ENCODE results near the gene RDH16.
"Not testable (repeated sequence)": the region's sequence is repeated elsewhere in the genome, so short reads cannot be mapped to it uniquely, and the experiment has no call there.

Gene RDH16

GRCh38 chr12:56951582-56952339 lies 5.6 kb downstream of the RDH16 start:
- DNase-seq, result no peak

- DNase-seq, result no peak
These were observed 8.5 kb downstream of the RDH16 start for GRCh38 chr12:56948881-56949280.

- no peak for DNase-seq
These were observed 9.0 kb downstream of the RDH16 start for GRCh38 chr12:56948457-56948777.

GRCh38 chr12:56947633-56948456 lies 9.6 kb downstream of the RDH16 start:
- DNase-seq, result no peak

GRCh38 chr12:56943878-56944277 lies 13.5 kb downstream of the RDH16 start:
- no peak for DNase-seq

- not testable (repeated sequence) for DNase-seq
These were observed 14.0 kb downstream of the RDH16 start for GRCh38 chr12:56943374-56943773.

- DNase-seq, result no peak
These were observed 15.9 kb downstream of the RDH16 start for GRCh38 chr12:56941299-56942017.

GRCh38 chr12:56940942-56941298 lies 16.5 kb downstream of the RDH16 start:
- DNase-seq, result not testable (repeated sequence)

- DNase-seq, result no peak
These were observed 21.7 kb downstream of the RDH16 start for GRCh38 chr12:56935752-56936151.

- DNase-seq, result no peak
These were observed 22.3 kb downstream of the RDH16 start for GRCh38 chr12:56935157-56935556.

- DNase-seq, result no peak
These were observed 23.4 kb downstream of the RDH16 start, which contains the start of gene SDR9C7 for GRCh38 chr12:56933826-56934625. SDR9C7 (minus strand) TSS chr12:56934408; CDS start chr12:56934261, 147 bp downstream.

- no peak for DNase-seq
These were observed 24.5 kb downstream of the RDH16 start for GRCh38 chr12:56932867-56933266.

GRCh38 chr12:56932146-56932545 lies 25.3 kb downstream of the RDH16 start:
- DNase-seq, result no peak

GRCh38 chr12:56931474-56931978 lies 25.9 kb downstream of the RDH16 start:
- DNase-seq, result no peak

GRCh38 chr12:56930241-56930640 lies 27.2 kb downstream of the RDH16 start:
- DNase-seq, result no peak

GRCh38 chr12:56929780-56930179 lies 27.6 kb downstream of the RDH16 start:
- no peak for DNase-seq

GRCh38 chr12:56928262-56928661 lies 29.1 kb downstream of the RDH16 start:
- no peak for DNase-seq

GRCh38 chr12:56927281-56927680 lies 30.1 kb downstream of the RDH16 start:
- DNase-seq, result no peak

- DNase-seq, result no peak
These were observed 35.4 kb downstream of the RDH16 start for GRCh38 chr12:56922031-56922430.

- DNase-seq, result no peak
These were observed 36.1 kb downstream of the RDH16 start for GRCh38 chr12:56921346-56921745.

- not testable (repeated sequence) for DNase-seq
These were observed 39.3 kb downstream of the RDH16 start for GRCh38 chr12:56918139-56918538.

GRCh38 chr12:56916996-56917333 lies 40.4 kb downstream of the RDH16 start:
- no peak for DNase-seq

All from cortex of kidney (tissue), 1 donor.